Central memory CD8-positive, alpha-beta T cell (primary cell): ENCODE results near the gene SLC9C1.
A peak's percentile ranks its signal among the peaks of the same experiment; 100 is the strongest.

Source experiments
- ATAC-seq: fragments of 150-1000 bp; cut with Tn5 transposase; replicated peaks from 2 replicates; pipeline ENCODE4 v1.10.0; 2022; ENCODE audit warnings: mild to moderate bottlenecking, moderate FRiP score, moderate number of reproducible peaks; ENCODE audit not compliant: poor library complexity, severe bottlenecking; ENCODE audit errors: extremely low read depth
- DNase-seq, 2 donors: peaks; one replicate each; pipeline ENCODE4 v3.0.0; 2021; ENCODE audit warnings: low spot score in 2 of 2
- H3K27ac Mint-ChIP-seq: one replicate; pipeline ENCODE4 v1.8.0; 2022; ENCODE audit warnings: low read depth, mild to moderate bottlenecking, moderate library complexity, mixed read lengths
- H3K27me3 Mint-ChIP-seq: one replicate; pipeline ENCODE4 v1.8.0; 2022; ENCODE audit warnings: mixed read lengths
- H3K36me3 Mint-ChIP-seq: one replicate; pipeline ENCODE4 v1.8.0; 2022; ENCODE audit warnings: mild to moderate bottlenecking, moderate library complexity, mixed read lengths; ENCODE audit not compliant: insufficient read depth
- H3K4me1 Mint-ChIP-seq: one replicate; pipeline ENCODE4 v1.8.0; 2022; ENCODE audit warnings: mixed read lengths
- H3K4me3 Mint-ChIP-seq: one replicate; pipeline ENCODE4 v1.8.0; 2022; ENCODE audit warnings: mild to moderate bottlenecking, moderate library complexity, mixed read lengths
- H3K9me3 Mint-ChIP-seq: one replicate; pipeline ENCODE4 v1.8.0; 2022; ENCODE audit warnings: mixed read lengths

SLC9C1 gene

DNA sequence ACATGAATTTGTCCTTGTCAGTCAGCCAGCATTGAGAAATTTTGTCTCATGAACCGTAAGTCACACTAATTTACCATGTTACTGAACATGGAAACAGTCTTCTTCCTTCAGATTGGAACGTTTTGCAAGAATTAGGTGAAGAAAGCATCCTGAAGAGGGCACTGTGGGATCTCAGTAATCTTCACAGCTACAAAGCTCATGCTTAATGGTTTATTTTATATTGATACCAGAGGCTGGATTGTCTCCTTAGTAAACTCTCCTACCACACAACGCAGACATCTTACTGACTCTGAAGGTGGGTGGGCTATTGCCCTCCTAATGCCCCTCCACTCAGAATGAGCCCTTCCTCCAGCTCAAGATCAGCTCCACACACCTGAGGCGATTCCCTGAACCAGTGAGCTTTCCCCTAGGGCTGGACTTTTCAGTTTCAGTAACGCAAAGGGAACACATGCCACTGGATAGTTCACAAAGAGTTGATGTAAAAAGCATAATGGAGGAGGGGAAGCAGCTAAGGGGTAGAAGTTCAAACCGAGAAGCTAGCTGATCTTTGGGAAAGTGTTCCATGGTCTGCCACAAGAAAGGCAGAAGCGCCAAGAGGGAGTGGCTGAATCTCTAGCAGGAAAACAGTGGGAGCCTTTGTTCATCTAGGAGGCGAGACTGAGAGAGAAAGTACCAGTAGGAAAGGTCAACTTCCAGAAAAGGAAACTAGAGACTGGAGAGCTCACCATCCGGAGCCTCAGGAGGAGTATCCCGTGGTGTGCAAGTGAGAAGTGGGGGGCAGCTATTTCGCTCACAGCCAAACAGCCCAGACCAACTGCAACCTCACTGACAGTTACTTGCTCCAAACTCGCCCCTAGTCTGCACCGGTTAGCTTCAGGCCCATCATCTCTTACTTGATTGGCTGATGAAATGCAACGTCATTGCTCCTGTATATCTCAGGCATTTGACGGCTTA, at the start of gene SLC9C1:
SLC9C1 (minus strand) TSS at position 849 of the 954 bp plus-strand sequence. CDS start 7,425 bp downstream, outside the sequence.
- H3K36me3 Mint-ChIP-seq: peaks cover 1% of the 10 kb centered on the region
- H3K9me3 Mint-ChIP-seq: no peaks in the 10 kb centered on the region
- no peak within 1 kb of the TSS for H3K4me3 Mint-ChIP-seq
- H3K27ac Mint-ChIP-seq: no peak within 1 kb of the TSS
- H3K4me1 Mint-ChIP-seq: peaks cover 24% of the 10 kb centered on the region
- DNase-seq (no peak), ATAC-seq (peak; percentile 42)
- H3K27me3 Mint-ChIP-seq: no peaks in the 10 kb centered on the region

DNA sequence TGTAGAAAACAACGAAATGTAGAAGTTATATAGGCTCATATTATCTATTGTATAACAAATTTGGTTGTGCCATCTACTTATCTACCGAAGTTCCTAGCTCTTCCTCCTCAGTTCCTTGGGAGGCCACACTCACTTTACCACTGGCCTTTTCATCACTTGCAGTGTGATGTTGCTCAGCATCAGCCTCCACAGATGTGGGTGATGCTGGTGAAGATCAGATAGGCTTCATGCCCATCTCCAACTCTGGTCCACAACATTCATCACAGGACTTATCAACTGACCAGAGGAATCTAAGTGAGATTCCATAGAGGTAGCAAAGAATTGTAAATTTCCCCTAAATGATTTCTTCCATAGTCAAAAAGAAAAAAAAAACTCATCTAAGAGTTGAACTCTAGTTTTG, 47.4 kb upstream of the SLC9C1 start:
- DNase-seq: no peak
- H3K4me1 Mint-ChIP-seq: no peaks in the 10 kb centered on the region
- no peak overlapping the region for H3K27ac Mint-ChIP-seq
- no peaks in the 10 kb centered on the region for H3K9me3 Mint-ChIP-seq
- no peak for ATAC-seq
- peaks cover 4% of the 10 kb centered on the region for H3K36me3 Mint-ChIP-seq
- no peak overlapping the region for H3K4me3 Mint-ChIP-seq
- peaks cover 8% of the 10 kb centered on the region for H3K27me3 Mint-ChIP-seq

DNA sequence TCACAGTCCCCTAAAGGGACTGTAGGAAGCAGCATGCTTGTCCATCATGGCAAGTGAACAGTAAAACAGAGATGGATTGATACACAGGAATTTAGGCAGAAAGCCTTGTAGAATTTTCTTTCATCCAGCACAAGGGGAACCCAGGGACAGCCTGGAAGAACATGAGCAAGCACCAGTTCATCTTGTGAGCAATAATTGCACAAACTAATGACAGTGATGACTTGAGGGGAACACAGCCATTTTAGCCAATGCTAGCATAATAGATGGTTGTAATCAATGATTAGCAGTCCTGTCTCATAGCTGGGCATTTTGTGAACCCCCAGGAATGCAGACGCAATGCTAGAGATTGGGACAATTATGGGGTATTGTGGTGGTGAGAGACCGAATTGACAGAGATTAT, 45.6 kb upstream of the SLC9C1 start:
- H3K27ac Mint-ChIP-seq: no peak overlapping the region
- H3K27me3 Mint-ChIP-seq: no peaks in the 10 kb centered on the region
- no peaks in the 10 kb centered on the region for H3K4me1 Mint-ChIP-seq
- ATAC-seq (no peak), DNase-seq (no peak)
- H3K36me3 Mint-ChIP-seq: no peaks in the 10 kb centered on the region
- no peak overlapping the region for H3K4me3 Mint-ChIP-seq
- no peaks in the 10 kb centered on the region for H3K9me3 Mint-ChIP-seq

DNA sequence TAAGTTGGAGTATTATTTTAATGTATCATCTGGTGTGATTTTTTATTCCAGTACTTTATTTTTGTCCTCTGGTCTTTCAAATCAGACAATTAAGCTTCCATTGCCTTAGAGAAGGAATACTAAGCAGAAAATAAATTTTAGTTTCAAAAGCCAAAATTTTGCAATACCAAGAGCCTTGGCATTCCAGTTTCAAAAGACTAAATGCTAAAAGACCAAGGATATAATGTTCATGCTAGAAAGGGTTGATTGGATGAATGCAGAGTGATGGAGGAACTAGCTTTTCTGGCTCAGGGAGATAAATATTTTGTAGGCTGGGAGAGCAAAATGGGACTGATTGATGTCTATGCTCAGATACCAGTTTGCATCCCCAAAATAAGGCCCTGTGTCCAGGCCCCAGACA, 45.1 kb upstream of the SLC9C1 start:
- Mint-ChIP-seq H3K27ac (no peak overlapping the region), H3K27me3 (peaks cover 3% of the 10 kb centered on the region), H3K4me1 (no peaks in the 10 kb centered on the region), H3K9me3 (no peaks in the 10 kb centered on the region), H3K36me3 (no peaks in the 10 kb centered on the region), H3K4me3 (no peak overlapping the region)
- ATAC-seq: no peak
- DNase-seq: no peak

DNA sequence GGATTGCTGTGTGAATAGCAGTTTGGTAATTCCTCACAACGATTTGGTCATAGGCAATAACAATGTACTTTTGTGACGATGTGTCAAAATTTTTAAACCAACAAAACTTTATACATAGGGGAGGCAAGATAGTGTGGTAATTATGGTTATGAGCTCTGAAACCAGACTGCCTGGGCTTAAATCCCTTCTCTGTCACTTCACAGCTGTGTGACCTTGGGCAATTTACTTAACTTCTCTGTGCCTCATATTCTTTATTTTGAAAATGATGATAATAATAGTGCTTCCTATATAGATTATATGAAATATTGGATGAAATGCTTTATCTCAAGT, 44.7 kb upstream of the SLC9C1 start:
- Mint-ChIP-seq H3K36me3 (no peaks in the 10 kb centered on the region), H3K27me3 (peaks cover 8% of the 10 kb centered on the region), H3K4me3 (no peak overlapping the region), H3K9me3 (no peaks in the 10 kb centered on the region), H3K4me1 (no peaks in the 10 kb centered on the region), H3K27ac (no peak overlapping the region)
- DNase-seq (no peak), ATAC-seq (no peak)

DNA sequence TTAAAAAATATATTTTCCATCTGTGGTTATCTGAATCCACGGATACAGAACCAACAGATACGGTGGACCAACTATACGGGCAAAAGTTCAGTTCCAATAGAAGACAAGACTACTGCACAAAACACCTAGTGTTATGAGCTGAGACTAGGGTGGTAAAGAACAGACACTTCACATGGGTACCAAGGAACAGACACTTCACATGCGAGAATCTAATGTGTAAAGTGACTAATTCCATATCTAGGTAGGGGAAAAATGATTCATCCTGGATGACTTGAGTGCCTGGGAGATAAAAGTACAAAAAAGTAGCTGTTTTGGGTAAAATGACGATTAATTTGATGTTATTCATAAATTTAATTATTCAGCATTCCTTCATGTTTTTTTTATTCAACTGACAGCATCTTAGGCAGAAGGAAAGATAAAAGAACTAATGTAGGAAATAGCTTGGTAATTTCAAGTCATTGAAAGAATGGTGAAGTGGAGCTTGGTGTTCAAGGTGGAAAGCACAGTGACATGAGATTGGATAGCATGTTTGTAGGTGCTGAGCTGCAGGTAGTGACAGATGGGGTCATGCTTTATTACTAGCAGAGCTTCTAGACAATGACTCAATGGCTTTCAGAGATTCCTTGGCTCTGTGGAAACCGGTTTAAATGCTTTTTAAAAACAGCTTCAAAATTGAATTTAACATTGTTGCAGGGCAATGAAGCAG, 44.2 kb upstream of the SLC9C1 start:
- peaks cover 10% of the 10 kb centered on the region for H3K27me3 Mint-ChIP-seq
- no peaks in the 10 kb centered on the region for H3K9me3 Mint-ChIP-seq
- no peak overlapping the region for H3K27ac Mint-ChIP-seq
- no peaks in the 10 kb centered on the region for H3K36me3 Mint-ChIP-seq
- no peak for DNase-seq
- ATAC-seq: no peak
- H3K4me1 Mint-ChIP-seq: no peaks in the 10 kb centered on the region
- no peak overlapping the region for H3K4me3 Mint-ChIP-seq

DNA sequence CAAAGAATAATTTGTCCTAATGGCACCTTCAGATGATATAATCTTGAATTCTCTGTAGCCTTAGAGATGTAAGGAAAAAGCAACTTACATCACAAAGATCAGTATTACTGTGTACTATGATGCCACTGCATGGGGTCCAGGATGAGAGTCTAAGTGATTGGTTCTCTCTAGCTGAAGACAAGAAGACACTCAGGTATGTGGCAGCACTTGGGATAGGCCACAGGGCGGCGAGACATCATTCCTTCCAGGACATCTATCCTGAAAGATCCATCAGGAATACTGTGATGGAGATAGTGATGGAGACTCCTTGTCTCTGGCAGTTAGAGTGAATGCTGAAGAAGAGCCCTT, 41.4 kb upstream of the SLC9C1 start:
- H3K4me1 Mint-ChIP-seq: peaks cover 6% of the 10 kb centered on the region
- no peak for ATAC-seq
- peaks cover 33% of the 10 kb centered on the region for H3K27me3 Mint-ChIP-seq

DNA sequence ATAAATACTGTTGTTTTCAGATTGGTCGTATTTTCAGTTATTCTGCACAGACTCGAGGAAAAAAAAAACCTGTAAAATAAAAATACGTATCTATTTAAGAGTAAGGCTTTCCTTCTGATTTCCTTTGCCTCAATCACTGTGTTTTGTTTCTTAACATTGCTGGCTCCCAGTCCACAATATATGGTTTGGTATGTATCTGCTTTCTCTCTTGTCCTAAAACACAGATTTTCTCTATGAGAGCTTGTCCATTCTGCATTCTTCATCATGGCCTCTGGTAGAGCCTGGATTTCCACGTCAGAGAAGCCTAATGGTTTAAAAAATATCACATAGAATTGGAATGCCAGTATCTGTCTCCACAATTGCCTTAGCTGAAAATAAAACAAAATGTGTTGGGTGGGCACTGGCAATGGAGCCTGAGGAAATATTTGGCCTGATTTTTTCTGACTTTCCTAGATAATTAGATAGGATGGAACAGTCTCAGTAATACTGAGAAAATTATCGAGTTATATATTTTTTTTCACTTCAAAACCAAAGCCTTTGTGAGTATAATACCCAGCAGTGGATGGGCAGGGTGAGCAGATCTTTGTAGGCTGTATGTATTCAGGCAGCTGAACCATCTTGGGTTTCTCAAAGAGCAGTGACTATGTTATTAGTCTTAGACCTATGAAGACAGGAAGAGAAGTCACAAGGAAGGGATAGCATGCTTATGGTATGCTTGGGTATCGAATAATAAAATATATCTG, 40.8 kb upstream of the SLC9C1 start:
- DNase-seq (no peak), ATAC-seq (no peak)
- Mint-ChIP-seq H3K4me1 (peaks cover 6% of the 10 kb centered on the region), H3K4me3 (no peak overlapping the region), H3K9me3 (no peaks in the 10 kb centered on the region), H3K36me3 (no peaks in the 10 kb centered on the region), H3K27me3 (peaks cover 39% of the 10 kb centered on the region), H3K27ac (no peak overlapping the region)

More for the DNA sequence above, 41.4 kb upstream of the SLC9C1 start:
- Mint-ChIP-seq H3K27ac (no peak overlapping the region), H3K4me3 (no peak overlapping the region), H3K9me3 (no peaks in the 10 kb centered on the region), H3K36me3 (no peaks in the 10 kb centered on the region)
- no peak for DNase-seq

DNA sequence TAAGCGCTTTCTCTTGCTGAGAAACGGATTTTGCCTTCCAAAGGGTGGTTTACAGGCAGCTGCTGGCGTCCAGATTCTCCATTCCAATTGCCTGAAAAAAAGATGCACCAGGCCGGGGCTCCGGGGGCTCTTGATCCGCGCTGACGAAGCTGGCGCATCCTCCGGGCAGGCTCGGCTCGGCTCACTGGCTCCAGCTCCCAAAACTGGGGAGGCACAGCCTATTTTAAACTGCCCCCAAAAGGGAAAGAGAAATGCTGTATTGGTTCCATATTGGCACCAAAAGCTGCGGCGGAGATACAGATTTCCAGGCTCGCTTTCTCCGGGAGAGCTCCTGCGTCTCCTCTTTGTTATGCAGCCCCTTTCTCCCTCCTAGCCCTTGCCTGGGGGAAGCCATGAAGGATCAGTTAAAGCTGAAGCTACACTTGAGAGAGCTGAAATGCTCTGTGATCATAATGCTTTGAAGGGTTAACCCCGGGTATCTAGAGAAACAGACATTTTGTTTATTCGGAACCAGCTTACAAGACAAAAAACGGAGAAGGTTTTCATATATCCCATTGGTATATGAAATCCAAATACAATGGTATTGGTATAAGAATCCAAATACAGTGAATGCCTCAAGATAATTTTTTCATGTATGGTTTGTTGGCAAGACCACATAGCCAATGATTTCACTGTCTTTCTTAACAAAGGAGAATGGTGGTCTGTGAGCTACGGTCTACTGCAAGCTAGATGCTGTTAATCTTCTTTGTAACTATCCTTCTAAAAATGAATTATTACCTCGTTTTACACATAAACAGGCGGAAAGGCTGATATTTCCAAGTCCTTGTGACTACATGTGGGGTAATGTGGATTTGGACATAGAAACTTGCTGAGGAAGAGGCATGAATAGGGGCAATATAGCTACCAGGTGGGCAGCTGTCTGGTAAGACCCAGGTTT, 39.6 kb upstream of the SLC9C1 start:
- no peak for DNase-seq
- H3K36me3 Mint-ChIP-seq: no peaks in the 10 kb centered on the region

DNA sequence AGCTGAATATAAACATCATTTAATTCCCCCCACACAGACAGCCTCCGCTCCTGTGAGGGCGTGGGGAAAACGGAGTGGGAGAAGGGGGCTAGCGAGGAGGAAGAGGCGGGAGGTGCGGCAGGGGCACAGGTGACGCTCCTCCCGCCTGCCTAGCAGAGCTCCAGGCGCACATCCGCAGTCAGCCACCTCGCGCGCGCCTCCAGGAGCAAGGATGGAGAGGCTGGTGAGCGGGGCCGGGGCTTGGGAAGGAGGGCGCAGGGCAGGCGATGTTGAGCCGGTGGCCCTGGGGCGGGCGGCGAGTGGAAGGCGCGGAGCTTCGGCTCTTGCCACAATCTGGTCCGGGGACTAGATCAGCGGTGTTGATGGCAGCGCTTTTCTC, 39.0 kb upstream of the SLC9C1 start, which contains the start of gene CD200:
CD200 (plus strand) TSS at position 155 of the 379 bp plus-strand sequence; CDS start at position 212, 57 bp downstream.
- peaks cover 6% of the 10 kb centered on the region for H3K4me1 Mint-ChIP-seq
- no peaks in the 10 kb centered on the region for H3K9me3 Mint-ChIP-seq

More for the DNA sequence above, 39.6 kb upstream of the SLC9C1 start:
- Mint-ChIP-seq H3K27me3 (peaks cover 40% of the 10 kb centered on the region), H3K4me1 (peaks cover 6% of the 10 kb centered on the region), H3K27ac (no peak overlapping the region), H3K4me3 (peak overlapping the region; percentile 84), H3K9me3 (no peaks in the 10 kb centered on the region)
- ATAC-seq: peak; percentile 35

DNA sequence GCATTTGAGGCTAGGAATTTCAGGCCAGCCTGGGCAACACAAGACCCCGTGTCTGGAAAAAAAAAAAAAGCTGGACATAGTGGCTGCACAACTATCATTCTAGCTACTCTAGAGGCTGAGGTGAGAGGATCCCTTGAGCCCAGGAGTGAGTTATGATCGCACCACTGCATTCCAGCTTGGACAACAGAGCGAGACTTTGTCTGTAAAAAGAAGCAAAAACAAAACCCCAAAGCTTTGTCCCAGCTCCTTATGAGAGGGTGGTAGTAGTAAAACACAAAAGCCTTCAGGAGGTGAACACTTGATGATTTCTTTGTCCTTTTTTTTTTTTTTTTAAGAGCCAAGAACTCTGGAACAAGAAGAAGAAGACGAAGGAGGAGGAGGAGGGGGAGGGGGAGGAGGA, 37.8 kb upstream of the SLC9C1 start:
- no peaks in the 10 kb centered on the region for H3K36me3 Mint-ChIP-seq
- H3K4me3 Mint-ChIP-seq: peak overlapping the region; percentile 84
- peaks cover 40% of the 10 kb centered on the region for H3K27me3 Mint-ChIP-seq
- DNase-seq: no peak
- peaks cover 6% of the 10 kb centered on the region for H3K4me1 Mint-ChIP-seq
- no peak overlapping the region for H3K27ac Mint-ChIP-seq
- no peak for ATAC-seq
- H3K9me3 Mint-ChIP-seq: no peaks in the 10 kb centered on the region

More for the DNA sequence above, 39.0 kb upstream of the SLC9C1 start, which contains the start of gene CD200:
- Mint-ChIP-seq H3K27ac (no peak within 1 kb of the TSS), H3K36me3 (no peaks in the 10 kb centered on the region), H3K4me3 (peak within 1 kb of the TSS; percentile 84), H3K27me3 (peaks cover 40% of the 10 kb centered on the region)
- ATAC-seq (peak; percentile 70), DNase-seq (peak in 1 of 2 donors; percentile 19)
